IPS DF 6.9 (cell line): Measurements from ENCODE around the gene NDUFS3.
"Not testable (repeated sequence)": the region's sequence is repeated elsewhere in the genome, so short reads cannot be mapped to it uniquely, and the experiment has no call there.

Experiments used
- DNase-seq: peaks from one replicate; pipeline ENCODE4 v3.0.0-alpha.2; 2013; ENCODE audit warnings: low read depth, low spot score
- H3K27ac ChIP-seq: one replicate; pipeline ENCODE4 v1.5.1; 2013; ENCODE audit warnings: low read length, control low read depth
- H3K27me3 ChIP-seq: 2 replicates; pipeline ENCODE4 v1.6.1; 2013; ENCODE audit warnings: mild to moderate bottlenecking, low read length; ENCODE audit not compliant: control insufficient read depth, insufficient read depth
- H3K36me3 ChIP-seq: 2 replicates; pipeline ENCODE4 v1.6.1; 2013; ENCODE audit warnings: low read length; ENCODE audit not compliant: control insufficient read depth, insufficient read depth
- H3K4me1 ChIP-seq: 2 replicates; pipeline ENCODE4 v1.6.1; 2013; ENCODE audit warnings: low read length; ENCODE audit not compliant: control insufficient read depth, insufficient read depth
- H3K4me3 ChIP-seq: 2 replicates; pipeline ENCODE4 v1.5.1; 2013; ENCODE audit warnings: mild to moderate bottlenecking, low read length
- H3K9me3 ChIP-seq: 2 replicates; pipeline ENCODE4 v1.6.1; 2013; ENCODE audit warnings: low read length, inconsistent platforms; ENCODE audit not compliant: control insufficient read depth, insufficient read depth
- WGBS: extraction: QIAGEN DNeasy Blood & Tissue Kit; methylation state at CpG from one replicate; pipeline ENCODE4 v1.1.7; 2013; ENCODE audit warnings: mixed read lengths, missing lambda C conversion rate; ENCODE audit not compliant: insufficient read length, insufficient coverage; 5-methylcytosine and 5-hydroxymethylcytosine counted together

Gene NDUFS3

DNA sequence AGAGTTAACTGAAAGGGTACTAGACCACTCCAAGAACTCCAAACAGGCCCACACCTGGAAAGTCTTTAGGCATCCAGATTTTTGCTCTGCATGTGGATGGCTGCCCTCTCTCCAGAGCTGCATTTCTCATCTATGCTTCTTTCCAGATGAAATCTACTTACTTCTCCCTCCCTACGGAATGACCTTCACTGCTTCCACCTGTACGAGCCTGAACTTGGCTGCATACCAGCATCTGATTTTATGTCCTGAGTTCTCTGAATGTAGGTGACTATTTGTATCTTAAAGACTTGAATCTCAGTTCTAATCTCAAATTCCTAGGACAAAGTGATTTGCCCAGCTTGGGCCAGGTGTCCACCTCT is 39.2 kb upstream of the NDUFS3 start:
- H3K36me3 ChIP-seq: no peaks in the 10 kb centered on the region
- H3K27ac ChIP-seq: no peak overlapping the region
- no peaks in the 10 kb centered on the region for H3K9me3 ChIP-seq
- DNase-seq: no peak
- no peak overlapping the region for H3K4me3 ChIP-seq
- H3K27me3 ChIP-seq: no peaks in the 10 kb centered on the region
- no CpG with 5 or more reads among the region's 2 CpGs for WGBS
- H3K4me1 ChIP-seq: no peaks in the 10 kb centered on the region

DNA sequence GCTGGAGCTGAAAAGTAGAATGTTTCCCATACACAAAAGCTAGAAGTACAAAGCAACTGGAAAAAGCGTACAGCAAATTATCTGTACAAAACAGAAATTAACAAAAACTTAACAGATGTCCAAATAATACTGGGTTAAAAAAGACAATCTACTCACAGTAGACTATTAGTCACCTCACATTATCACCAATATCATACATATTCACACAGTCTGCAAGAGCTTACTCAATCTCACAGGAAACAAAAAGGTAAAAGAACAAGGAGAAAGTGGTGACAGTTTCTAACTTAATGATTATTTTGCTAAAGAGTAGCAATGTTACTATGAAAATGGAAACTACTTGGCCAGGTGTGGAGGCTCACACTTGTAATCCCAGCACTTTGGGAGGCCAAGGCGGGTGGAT is 37.8 kb upstream of the NDUFS3 start:
- DNase-seq: no peak
- WGBS: no CpG with 5 or more reads among the region's 2 CpGs
- Histone ChIP-seq H3K4me1 (no peaks in the 10 kb centered on the region), H3K9me3 (no peaks in the 10 kb centered on the region), H3K27ac (no peak overlapping the region), H3K36me3 (no peaks in the 10 kb centered on the region), H3K4me3 (no peak overlapping the region), H3K27me3 (no peaks in the 10 kb centered on the region)

DNA sequence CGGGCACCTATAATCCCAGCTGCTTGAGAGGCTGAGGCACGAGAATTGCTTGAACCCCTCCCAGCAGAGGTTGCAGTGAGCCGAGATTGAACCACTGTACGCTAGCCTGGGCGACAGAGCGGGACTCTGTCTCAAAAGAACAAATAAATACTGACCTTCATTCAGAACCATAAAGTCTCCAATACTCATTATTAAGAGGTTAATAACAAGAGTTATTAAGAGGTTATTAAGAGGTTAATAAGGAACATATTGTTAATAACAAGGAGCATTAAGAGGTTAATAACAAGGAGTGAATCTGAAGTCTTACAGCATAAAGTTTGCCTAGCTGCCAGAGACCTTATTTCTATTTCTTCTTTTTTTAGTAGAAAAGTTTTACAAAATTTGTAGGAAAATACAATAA is 33.6 kb upstream of the NDUFS3 start:
- WGBS: no CpG with 5 or more reads among the region's 6 CpGs
- no peaks in the 10 kb centered on the region for H3K4me1 ChIP-seq
- H3K4me3 ChIP-seq: no peak overlapping the region
- no peaks in the 10 kb centered on the region for H3K27me3 ChIP-seq
- no peak for DNase-seq
- no peak overlapping the region for H3K27ac ChIP-seq
- no peaks in the 10 kb centered on the region for H3K9me3 ChIP-seq
- H3K36me3 ChIP-seq: no peaks in the 10 kb centered on the region

DNA sequence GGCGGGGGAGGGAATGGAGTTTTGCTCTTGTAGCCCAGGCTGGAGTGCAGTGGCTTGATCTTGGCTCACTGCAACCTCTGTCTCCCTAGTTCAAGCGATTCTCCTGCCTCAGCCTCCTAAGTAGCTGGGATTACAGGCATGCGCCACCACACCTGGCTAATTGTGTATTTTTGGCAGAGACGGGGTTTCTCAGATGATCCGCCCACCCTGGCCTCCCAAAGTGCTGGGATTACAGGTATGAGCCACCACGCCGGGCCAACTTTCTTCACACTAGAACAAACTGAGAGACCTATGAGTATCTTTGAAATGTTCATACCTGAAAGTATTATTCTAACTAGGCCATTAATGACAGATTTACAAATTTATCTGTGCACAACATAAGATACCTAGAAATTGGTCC is 32.6 kb upstream of the NDUFS3 start:
- not testable (repeated sequence) for H3K27me3 ChIP-seq, H3K27ac ChIP-seq, H3K36me3 ChIP-seq, H3K4me3 ChIP-seq, H3K9me3 ChIP-seq, DNase-seq, H3K4me1 ChIP-seq
- WGBS: no CpG with 5 or more reads among the region's 7 CpGs

DNA sequence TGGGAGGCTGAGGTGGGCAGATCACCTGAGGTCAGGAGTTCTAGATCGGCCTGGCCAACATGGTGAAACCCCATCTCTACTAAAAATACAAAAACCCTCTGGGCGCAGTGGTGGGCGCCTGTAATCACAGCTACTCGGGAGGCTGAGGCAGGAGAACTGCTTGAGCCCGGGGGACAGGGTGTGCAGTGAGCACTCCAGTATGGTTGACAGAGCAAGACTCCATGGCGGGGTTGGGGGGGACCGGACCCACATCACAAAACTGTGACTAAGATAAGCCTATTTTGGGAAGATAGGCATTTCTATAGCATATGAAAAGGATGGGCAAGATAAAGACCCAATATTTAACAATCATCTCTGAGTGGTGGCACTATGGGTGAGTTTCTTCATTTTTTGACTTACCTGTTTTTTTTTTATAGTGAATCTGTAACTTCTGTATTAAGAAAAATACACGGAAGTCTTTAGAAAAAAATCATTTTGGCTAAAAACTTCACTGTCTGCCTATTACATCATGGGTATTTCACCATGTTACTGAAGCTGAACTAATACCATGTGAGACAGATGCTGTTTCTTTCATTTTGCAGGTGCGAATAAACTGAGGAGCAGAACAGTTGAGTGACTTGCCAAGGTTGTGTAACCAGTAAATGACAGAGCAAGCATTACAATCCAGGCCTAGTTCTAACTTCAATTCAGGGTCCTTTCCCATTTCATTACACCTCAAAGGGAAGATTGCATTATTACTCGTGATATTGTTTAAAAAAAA is 28.4 kb upstream of the NDUFS3 start:
- Histone ChIP-seq H3K27me3 (no peaks in the 10 kb centered on the region), H3K4me3 (no peak overlapping the region), H3K36me3 (no peaks in the 10 kb centered on the region), H3K9me3 (no peaks in the 10 kb centered on the region), H3K4me1 (no peaks in the 10 kb centered on the region), H3K27ac (no peak overlapping the region)
- DNase-seq: no peak
- no CpG with 5 or more reads among the region's 10 CpGs for WGBS

DNA sequence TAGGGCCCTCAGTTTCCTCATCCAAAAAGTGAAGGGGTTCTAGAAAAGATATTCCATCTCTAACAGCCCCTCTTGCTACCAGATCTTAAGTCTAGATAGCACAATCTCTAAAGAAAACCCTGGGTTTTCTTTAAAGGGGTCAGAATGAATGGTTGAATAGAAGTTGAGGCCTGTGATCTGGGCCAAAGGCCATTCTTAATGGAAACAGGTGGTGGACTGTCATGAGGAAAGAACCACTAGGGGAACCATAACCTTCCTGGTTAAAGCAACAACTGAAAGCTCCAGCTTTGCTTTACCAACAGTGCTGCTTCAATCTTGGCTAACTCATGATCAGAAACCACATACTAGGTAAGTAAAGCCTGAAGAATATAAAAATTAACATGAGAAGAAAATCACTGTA is 27.8 kb upstream of the NDUFS3 start:
- Histone ChIP-seq H3K27me3 (no peaks in the 10 kb centered on the region), H3K4me3 (no peak overlapping the region), H3K9me3 (no peaks in the 10 kb centered on the region), H3K4me1 (no peaks in the 10 kb centered on the region), H3K27ac (no peak overlapping the region), H3K36me3 (no peaks in the 10 kb centered on the region)
- no peak for DNase-seq

DNA sequence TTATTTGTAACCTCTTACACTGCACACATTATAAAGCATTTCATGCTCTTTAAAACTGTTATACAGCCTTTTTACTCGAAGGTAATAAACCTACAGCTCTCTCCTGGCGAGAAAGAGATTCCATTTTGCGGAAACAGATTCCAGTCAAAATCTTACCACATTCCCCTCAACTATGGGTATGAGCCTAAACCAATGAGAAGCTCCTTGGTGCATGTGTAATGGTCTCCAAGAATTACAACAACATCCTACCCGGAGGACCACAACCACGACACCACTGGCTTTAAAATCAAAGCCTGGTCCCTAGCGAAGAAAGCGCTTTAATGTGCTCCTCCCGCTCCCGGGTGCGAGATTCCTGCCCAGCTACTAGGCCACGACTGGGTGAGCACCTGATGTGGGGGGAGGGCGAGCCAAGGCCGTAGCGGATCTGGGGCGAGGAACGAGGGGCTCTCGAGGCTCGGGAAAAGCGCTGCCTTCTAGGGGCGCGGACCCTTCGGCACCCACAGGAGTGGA is 26.8 kb upstream of the NDUFS3 start:
- Histone ChIP-seq H3K27me3 (no peaks in the 10 kb centered on the region), H3K4me3 (peak overlapping the region; percentile 85), H3K27ac (no peak overlapping the region), H3K4me1 (no peaks in the 10 kb centered on the region), H3K9me3 (no peaks in the 10 kb centered on the region), H3K36me3 (no peaks in the 10 kb centered on the region)
- no peak for DNase-seq
- no CpG with 5 or more reads among the region's 22 CpGs for WGBS

DNA sequence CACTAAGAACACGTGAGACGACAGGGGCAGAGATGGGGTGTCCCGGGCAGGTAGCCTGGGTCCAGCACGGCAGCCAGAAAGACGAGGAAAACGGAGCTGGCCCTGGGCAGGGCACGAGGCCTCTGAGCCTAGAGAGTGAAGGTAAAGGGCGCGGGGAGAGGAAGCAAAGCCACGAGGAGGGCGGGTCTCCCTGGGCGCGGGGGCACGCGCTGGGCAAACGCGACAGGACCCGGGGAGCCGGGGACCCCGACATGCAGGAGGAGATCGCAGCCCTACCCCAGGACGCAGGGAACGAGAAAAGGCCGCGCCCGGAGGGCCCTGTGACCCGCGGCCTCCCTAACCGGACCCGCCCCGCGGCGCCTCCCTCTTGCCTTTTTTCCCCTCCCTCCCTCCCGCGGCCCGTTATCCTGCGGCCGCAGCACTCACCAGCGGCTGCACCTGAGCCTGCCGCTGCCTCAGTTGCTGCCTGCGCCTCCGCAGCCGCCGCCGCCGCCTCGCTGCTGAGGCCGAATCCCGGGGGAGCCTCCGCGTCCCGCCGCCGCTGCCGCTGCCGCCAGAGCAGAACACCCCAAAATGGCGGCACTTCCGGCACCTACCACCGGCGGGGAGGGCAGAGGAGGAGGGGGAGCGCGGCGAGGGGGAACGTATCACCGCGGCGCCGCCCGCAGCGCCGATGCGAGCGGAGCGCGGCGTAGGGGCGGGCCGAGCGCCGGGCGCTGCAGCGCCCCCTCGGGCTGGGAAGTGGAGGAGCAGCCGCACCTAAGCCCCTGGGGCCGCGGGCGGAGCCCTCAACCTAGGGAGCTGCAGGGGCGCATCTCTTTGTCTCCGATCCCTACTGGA is 26.1 kb upstream of the NDUFS3 start, which contains the start of gene CELF1:
TSS of gene CELF1 (minus strand) at position 567 of the 840 bp plus-strand sequence. CDS start 53,609 bp downstream, outside the sequence.
- H3K9me3 ChIP-seq: no peaks in the 10 kb centered on the region
- H3K36me3 ChIP-seq: no peaks in the 10 kb centered on the region
- no peaks in the 10 kb centered on the region for H3K4me1 ChIP-seq
- peak; percentile 61 for DNase-seq
- no peaks in the 10 kb centered on the region for H3K27me3 ChIP-seq
- whole genome bisulfite sequencing: no CpG with 5 or more reads among the region's 89 CpGs
- H3K4me3 ChIP-seq: peak within 1 kb of the TSS; percentile 85
- H3K27ac ChIP-seq: no peak within 1 kb of the TSS

DNA sequence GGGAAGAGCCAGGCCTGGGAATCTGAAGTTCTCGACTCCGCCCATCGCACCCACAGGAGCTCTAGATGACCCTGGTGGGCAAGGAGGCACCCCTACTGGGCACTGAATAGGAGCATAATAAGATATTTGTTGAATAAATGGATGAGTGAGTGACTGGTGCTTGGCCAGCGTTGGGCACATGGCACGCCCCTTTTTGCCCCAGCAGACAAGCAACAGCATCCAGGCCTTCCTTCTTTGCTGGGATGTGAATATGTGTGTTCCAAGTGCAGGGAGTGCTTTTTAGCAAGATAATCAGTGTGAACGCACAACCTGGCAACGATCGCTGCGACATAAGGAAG is 25.5 kb upstream of the NDUFS3 start:
- H3K4me3 ChIP-seq: peak overlapping the region; percentile 24; the same call in 1 of the 2 replicates
- H3K27me3 ChIP-seq: no peaks in the 10 kb centered on the region
- H3K9me3 ChIP-seq: no peaks in the 10 kb centered on the region
- no peak for DNase-seq
- no CpG with 5 or more reads among the region's 9 CpGs for whole genome bisulfite sequencing
- no peaks in the 10 kb centered on the region for H3K36me3 ChIP-seq
- H3K27ac ChIP-seq: no peak overlapping the region
- no peaks in the 10 kb centered on the region for H3K4me1 ChIP-seq

DNA sequence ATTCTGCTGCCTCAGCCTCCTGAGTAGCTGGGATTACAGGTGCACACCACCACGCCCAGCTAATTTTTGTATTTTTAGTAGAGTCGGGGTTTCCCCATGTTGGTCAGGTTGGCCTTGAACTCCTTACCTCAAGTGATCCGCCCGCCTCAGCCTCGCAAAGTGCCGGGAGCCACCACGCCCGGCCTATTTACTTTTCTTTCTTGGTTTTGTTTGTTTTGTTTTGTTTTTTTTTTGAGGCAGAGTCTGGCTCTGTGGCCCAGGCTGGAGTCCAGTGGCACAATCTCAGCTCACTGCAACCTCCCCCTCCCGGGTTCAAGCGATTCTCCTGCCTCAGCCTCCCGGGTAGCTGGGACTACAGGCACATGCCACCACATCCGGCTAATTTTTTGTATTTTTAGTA is 21.9 kb upstream of the NDUFS3 start:
- not testable (repeated sequence) for H3K36me3 ChIP-seq, H3K4me3 ChIP-seq, H3K9me3 ChIP-seq, DNase-seq, H3K4me1 ChIP-seq, H3K27me3 ChIP-seq, H3K27ac ChIP-seq
- WGBS: no CpG with 5 or more reads among the region's 12 CpGs
